CD14-positive monocyte (primary cell): ENCODE measurements around the gene ALKBH3. TPM values are rescaled to one million over a fixed set of nuclear protein-coding genes. Genes with fewer than 3 reads are reported as not detected.
A peak's percentile ranks its signal among the peaks of the same experiment; 100 is the strongest.

ENCODE experiments used
- DNase-seq, 3 donors: peaks; one replicate each; pipeline ENCODE4 v3.0.0-alpha.2; 2011 to 2022
- H2AFZ ChIP-seq: 2 replicates; pipeline ENCODE4 v1.6.0; 2012; ENCODE audit warnings: mild to moderate bottlenecking, low read depth, low read length, inconsistent platforms; ENCODE audit not compliant: insufficient read depth, poor library complexity, severe bottlenecking
- H3K27ac ChIP-seq, 2 donors: 1 replicate in 1 of 2; 2 replicates in 1 of 2; pipeline ENCODE4 v1.5.1; 2012 to 2013; ENCODE audit warnings: low read length in 2 of 2, control low read depth in 1 of 2, inconsistent platforms in 1 of 2, low read depth in 1 of 2, mild to moderate bottlenecking in 1 of 2
- H3K27me3 ChIP-seq, 2 donors: one replicate each; pipeline versions ENCODE4 v1.6.0 to v1.6.1; 2011 to 2013; ENCODE audit warnings: low read length in 2 of 2; ENCODE audit not compliant: control insufficient read depth in 2 of 2, insufficient read depth in 2 of 2
- H3K36me3 ChIP-seq, 2 donors: replicated peaks in 1 of 2; 1 replicate in 1 of 2; 2 replicates in 1 of 2; pipeline versions ENCODE4 v1.5.1 to v1.6.1; 2012 to 2013; ENCODE audit warnings: low read length in 2 of 2, control low read depth in 1 of 2, inconsistent platforms in 1 of 2, mild to moderate bottlenecking in 1 of 2; ENCODE audit not compliant: insufficient read depth in 2 of 2, control insufficient read depth in 1 of 2
- H3K4me1 ChIP-seq, 2 donors: 1 replicate in 1 of 2; 2 replicates in 1 of 2; pipeline versions ENCODE4 v1.5.1 to v1.6.1; 2012 to 2013; ENCODE audit warnings: low read length in 2 of 2, control low read depth in 1 of 2, inconsistent platforms in 1 of 2, mild to moderate bottlenecking in 1 of 2, moderate library complexity in 1 of 2; ENCODE audit not compliant: insufficient read depth in 2 of 2, control insufficient read depth in 1 of 2
- H3K4me2 ChIP-seq: replicated peaks from 2 replicates; pipeline ENCODE3; 2012; ENCODE audit warnings: low read length, moderate library complexity, mild to moderate bottlenecking; ENCODE audit not compliant: poor library complexity, severe bottlenecking; ENCODE audit errors: extremely low read depth
- H3K4me3 ChIP-seq, 3 experiments: fragments of 200-600 bp in 1 of 3; sonication (generic) in 1 of 3; replicated peaks in 1 of 3; 1 replicate in 2 of 3; 2 replicates in 1 of 3; pipeline ENCODE4 v1.5.1; 2011 to 2013; ENCODE audit warnings: low read length in 3 of 3, mild to moderate bottlenecking in 3 of 3, control low read depth in 2 of 3, low read depth in 2 of 3, inconsistent platforms in 1 of 3, moderate library complexity in 1 of 3
- H3K79me2 ChIP-seq: 2 replicates; pipeline ENCODE4 v1.6.0; 2012; ENCODE audit warnings: mild to moderate bottlenecking, control low read depth, inconsistent platforms, low read length, moderate library complexity; ENCODE audit not compliant: insufficient read depth
- H3K9ac ChIP-seq: 2 replicates; pipeline ENCODE4 v1.6.0; 2017; ENCODE audit warnings: low read length, mild to moderate bottlenecking; ENCODE audit not compliant: insufficient read depth, poor library complexity, severe bottlenecking
- H3K9me3 ChIP-seq, 2 donors: replicated peaks in 1 of 2; 1 replicate in 1 of 2; 2 replicates in 1 of 2; pipeline versions ENCODE4 v1.5.1 to v1.6.1; 2012 to 2013; ENCODE audit warnings: low read length in 2 of 2, control low read depth in 1 of 2; ENCODE audit not compliant: control insufficient read depth in 1 of 2, insufficient read depth in 1 of 2
- H4K20me1 ChIP-seq: 2 replicates; pipeline ENCODE4 v1.6.0; 2012; ENCODE audit warnings: mild to moderate bottlenecking, low read length, control low read depth, moderate library complexity; ENCODE audit not compliant: insufficient read depth
- H3K27ac Mint-ChIP-seq, 7 donors: one replicate each; pipeline ENCODE4 v1.8.0; 2020; ENCODE audit warnings: mild to moderate bottlenecking in 7 of 7, mixed read lengths in 7 of 7, moderate library complexity in 6 of 7, inconsistent platforms in 2 of 7
- H3K27me3 Mint-ChIP-seq, 3 donors: one replicate each; pipeline ENCODE4 v1.8.0; 2021 to 2022; ENCODE audit warnings: low read depth in 3 of 3, mild to moderate bottlenecking in 3 of 3, mixed read lengths in 3 of 3, moderate library complexity in 3 of 3, inconsistent platforms in 1 of 3
- H3K36me3 Mint-ChIP-seq, 2 donors: one replicate each; pipeline ENCODE4 v1.8.0; 2020; ENCODE audit warnings: mixed read lengths in 2 of 2, inconsistent platforms in 1 of 2, mild to moderate bottlenecking in 1 of 2
- H3K4me1 Mint-ChIP-seq: one replicate; pipeline ENCODE4 v1.8.0; 2020; ENCODE audit warnings: mild to moderate bottlenecking, mixed read lengths
- H3K4me3 Mint-ChIP-seq, 2 donors: one replicate each; pipeline ENCODE4 v1.8.0; 2020; ENCODE audit warnings: mild to moderate bottlenecking in 2 of 2, mixed read lengths in 2 of 2, moderate library complexity in 1 of 2
- H3K9me3 Mint-ChIP-seq, 7 donors: one replicate each; pipeline ENCODE4 v1.8.0; 2020 to 2022; ENCODE audit warnings: mixed read lengths in 7 of 7, mild to moderate bottlenecking in 6 of 7, moderate library complexity in 6 of 7, inconsistent platforms in 2 of 7
- WGBS: methylation state at CpG from one replicate; pipeline ENCODE4 v1.1.5; 2013; ENCODE audit warnings: missing lambda C conversion rate; ENCODE audit not compliant: insufficient coverage; 5-methylcytosine and 5-hydroxymethylcytosine counted together
- intact Hi-C, 2 donors: fragments of 100-400 bp; cut with micrococcal nuclease; formaldehyde crosslinking; loops; one replicate each; pipeline versions ENCODE4 v1.15.0 to v1.15.1; 2023
- polyA plus RNA-seq, 3 donors: library from polyadenylated mRNA; depleted of rRNA in 1 of 3; unstranded in 2 of 3; stranded (reverse) in 1 of 3; fragments of 300-500 nt in 2 of 3; fragments of >200 nt in 1 of 3; fragmentation: Illumina TruSeq in 2 of 3; gene quantifications; 1 replicate in 2 of 3; 2 replicates in 1 of 3; pipeline ENCODE4 v1.2.3, GENCODE V29; 2012 to 2021
- TF ChIP-seq, protein P1 (sequence below): fragments of 200-600 bp; IDR thresholded peaks from one replicate; pipeline ENCODE4 v1.8.0; 2022; ENCODE audit warnings: antibody characterized with exemption, mild to moderate bottlenecking

The ALKBH3 gene
- polyA plus RNA-seq, 3 donors = 22.1 to 25.8 (median 22.7) TPM

DNA sequence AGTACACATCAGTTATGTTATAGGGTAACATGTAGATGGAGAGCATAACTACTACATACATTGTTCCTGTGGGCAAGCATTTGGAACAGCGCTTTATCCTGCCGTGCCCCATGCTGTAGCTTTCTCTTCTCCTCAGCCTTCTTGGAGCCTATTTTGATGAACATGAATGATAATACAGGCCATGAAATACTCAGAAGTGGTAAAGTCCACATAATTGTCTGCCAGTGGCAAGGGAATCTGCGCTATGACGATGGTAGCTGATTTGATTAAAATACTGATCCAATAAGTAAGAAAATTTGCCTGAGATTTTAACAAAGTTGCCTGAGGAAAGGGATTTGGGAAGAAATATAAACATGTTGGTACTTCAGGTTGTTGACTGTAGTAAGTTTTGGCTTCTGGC, 23.3 kb downstream of the ALKBH3 start:
- H4K20me1 ChIP-seq = no peaks in the 10 kb centered on the region
- 100% methylated on average over 2 of the region's 4 CpGs for WGBS

DNA sequence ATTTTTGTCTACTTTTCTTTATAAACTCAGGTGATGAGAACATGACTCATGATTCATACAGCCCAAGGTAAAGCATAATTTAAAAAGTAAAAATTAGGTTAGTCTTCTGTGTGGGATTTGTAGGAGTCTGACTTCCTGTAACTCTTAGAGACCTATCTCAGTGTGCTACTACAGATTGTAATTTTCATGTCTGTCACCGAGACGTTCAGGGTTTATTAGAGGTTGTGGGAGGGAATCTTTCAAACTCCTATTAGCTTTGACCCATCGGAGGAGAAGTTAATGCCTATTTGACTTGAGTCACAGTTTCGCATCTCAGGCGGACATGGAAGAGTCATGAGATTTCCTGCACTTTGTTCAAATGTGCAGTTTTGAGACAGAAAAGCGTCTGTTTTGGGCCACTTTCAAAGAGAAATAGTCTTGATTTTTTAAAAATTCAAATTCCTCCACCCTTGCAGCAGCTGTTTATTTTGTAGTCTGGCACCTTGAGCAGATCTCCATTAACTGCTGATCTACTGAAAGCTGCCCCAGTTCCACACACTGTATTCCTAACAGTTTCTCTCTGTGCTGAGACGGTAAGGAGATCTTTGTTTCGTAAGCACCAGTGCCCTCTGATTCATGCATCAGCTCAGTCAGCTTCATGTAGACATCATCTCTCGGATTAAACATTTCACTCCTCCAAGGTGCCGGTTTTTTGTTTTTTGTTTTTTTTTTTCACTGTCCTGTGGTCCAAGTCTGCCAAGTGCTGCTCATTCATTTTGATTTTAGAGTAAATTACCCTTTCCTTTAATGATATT, 24.3 kb downstream of the ALKBH3 start:
- TF ChIP-seq, protein P1, sequence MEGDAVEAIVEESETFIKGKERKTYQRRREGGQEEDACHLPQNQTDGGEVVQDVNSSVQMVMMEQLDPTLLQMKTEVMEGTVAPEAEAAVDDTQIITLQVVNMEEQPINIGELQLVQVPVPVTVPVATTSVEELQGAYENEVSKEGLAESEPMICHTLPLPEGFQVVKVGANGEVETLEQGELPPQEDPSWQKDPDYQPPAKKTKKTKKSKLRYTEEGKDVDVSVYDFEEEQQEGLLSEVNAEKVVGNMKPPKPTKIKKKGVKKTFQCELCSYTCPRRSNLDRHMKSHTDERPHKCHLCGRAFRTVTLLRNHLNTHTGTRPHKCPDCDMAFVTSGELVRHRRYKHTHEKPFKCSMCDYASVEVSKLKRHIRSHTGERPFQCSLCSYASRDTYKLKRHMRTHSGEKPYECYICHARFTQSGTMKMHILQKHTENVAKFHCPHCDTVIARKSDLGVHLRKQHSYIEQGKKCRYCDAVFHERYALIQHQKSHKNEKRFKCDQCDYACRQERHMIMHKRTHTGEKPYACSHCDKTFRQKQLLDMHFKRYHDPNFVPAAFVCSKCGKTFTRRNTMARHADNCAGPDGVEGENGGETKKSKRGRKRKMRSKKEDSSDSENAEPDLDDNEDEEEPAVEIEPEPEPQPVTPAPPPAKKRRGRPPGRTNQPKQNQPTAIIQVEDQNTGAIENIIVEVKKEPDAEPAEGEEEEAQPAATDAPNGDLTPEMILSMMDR = no peak
- no peak for DNase-seq
- no peak overlapping the region for H3K9ac ChIP-seq
- H3K36me3 ChIP-seq = peaks cover 40 to 93% of the 10 kb centered on the region in 2 donors
- H3K4me1 ChIP-seq = no peaks in the 10 kb centered on the region
- no peak overlapping the region for H2AFZ ChIP-seq
- Mint-ChIP-seq H3K9me3 (no peaks in the 10 kb centered on the region), H3K27ac (peak overlapping the region in 2 of 7 donors; percentile 1 to 25), H3K36me3 (peaks cover 68 to 70% of the 10 kb centered on the region in 2 donors), H3K4me1 (peaks cover 2% of the 10 kb centered on the region), H3K27me3 (peaks cover 0 to 2% (median 0%) of the 10 kb centered on the region in 3 donors), H3K4me3 (no peak overlapping the region)
- H3K9me3 ChIP-seq = no peaks in the 10 kb centered on the region
- H3K4me2 ChIP-seq = no peak overlapping the region
- 93% methylated on average over 8 of the region's 10 CpGs for WGBS
- no peak overlapping the region for H3K27ac ChIP-seq
- H3K4me3 ChIP-seq = no peak overlapping the region
- H4K20me1 ChIP-seq = no peaks in the 10 kb centered on the region
- H3K79me2 ChIP-seq = no peaks in the 10 kb centered on the region
- intact Hi-C loops = no loop called here
- H3K27me3 ChIP-seq = no peaks in the 10 kb centered on the region

More for the DNA sequence above, 23.3 kb downstream of the ALKBH3 start:
- TF ChIP-seq, protein P1 = no peak
- Histone ChIP-seq H3K4me2 (no peak overlapping the region), H3K9me3 (no peaks in the 10 kb centered on the region), H3K36me3 (peaks cover 40 to 91% of the 10 kb centered on the region in 2 donors), H3K4me1 (no peaks in the 10 kb centered on the region), H3K79me2 (no peaks in the 10 kb centered on the region), H2AFZ (no peak overlapping the region), H3K27ac (no peak overlapping the region), H3K4me3 (no peak overlapping the region), H3K9ac (no peak overlapping the region), H3K27me3 (no peaks in the 10 kb centered on the region)
- no peak overlapping the region for H3K4me3 Mint-ChIP-seq
- peaks cover 65 to 68% of the 10 kb centered on the region in 2 donors for H3K36me3 Mint-ChIP-seq
- peaks cover 0 to 2% (median 0%) of the 10 kb centered on the region in 3 donors for H3K27me3 Mint-ChIP-seq
- intact Hi-C loops = no loop called here
- no peak for DNase-seq
- peaks cover 2% of the 10 kb centered on the region for H3K4me1 Mint-ChIP-seq
- H3K9me3 Mint-ChIP-seq = peaks cover 0 to 2% (median 0%) of the 10 kb centered on the region in 7 donors
- no peak overlapping the region for H3K27ac Mint-ChIP-seq
